ENCODE data around the gene PRKG1.

DNA sequence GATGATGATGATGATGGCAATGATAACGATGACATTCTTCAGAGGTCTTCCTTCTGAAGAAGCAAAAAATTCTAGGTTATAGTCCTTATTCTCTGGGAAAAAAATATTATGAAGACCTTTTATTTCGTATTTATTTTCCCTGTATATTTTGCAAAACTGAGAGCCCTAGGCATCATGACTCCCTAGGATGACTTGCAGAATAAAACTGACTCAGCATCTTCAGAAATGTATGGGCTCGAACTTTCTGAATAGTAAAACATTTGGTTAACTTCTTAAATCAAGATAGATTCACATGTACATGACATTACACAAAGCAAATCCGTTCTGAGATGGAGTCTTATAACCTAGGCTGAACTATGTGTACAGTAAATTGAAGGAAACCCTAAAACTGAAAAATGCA is 1269.2 kb downstream of the PRKG1 start:
- TF ChIP-seq, protein P1, sequence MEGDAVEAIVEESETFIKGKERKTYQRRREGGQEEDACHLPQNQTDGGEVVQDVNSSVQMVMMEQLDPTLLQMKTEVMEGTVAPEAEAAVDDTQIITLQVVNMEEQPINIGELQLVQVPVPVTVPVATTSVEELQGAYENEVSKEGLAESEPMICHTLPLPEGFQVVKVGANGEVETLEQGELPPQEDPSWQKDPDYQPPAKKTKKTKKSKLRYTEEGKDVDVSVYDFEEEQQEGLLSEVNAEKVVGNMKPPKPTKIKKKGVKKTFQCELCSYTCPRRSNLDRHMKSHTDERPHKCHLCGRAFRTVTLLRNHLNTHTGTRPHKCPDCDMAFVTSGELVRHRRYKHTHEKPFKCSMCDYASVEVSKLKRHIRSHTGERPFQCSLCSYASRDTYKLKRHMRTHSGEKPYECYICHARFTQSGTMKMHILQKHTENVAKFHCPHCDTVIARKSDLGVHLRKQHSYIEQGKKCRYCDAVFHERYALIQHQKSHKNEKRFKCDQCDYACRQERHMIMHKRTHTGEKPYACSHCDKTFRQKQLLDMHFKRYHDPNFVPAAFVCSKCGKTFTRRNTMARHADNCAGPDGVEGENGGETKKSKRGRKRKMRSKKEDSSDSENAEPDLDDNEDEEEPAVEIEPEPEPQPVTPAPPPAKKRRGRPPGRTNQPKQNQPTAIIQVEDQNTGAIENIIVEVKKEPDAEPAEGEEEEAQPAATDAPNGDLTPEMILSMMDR (IDR thresholded peaks at IDR 0.05): no peak
- TF ChIP-seq POLR2A (IDR thresholded peaks at IDR 0.05): no peak
